HG02623 (cell line): ENCODE data around the gene PEBP1.

Source experiments
- ATAC-seq: cut with Tn5 transposase; IDR thresholded peaks from one replicate; pipeline ENCODE4 v1.9.1; 2021; ENCODE audit warnings: moderate library complexity; ENCODE audit not compliant: unreplicated experiment

PEBP1 gene

DNA sequence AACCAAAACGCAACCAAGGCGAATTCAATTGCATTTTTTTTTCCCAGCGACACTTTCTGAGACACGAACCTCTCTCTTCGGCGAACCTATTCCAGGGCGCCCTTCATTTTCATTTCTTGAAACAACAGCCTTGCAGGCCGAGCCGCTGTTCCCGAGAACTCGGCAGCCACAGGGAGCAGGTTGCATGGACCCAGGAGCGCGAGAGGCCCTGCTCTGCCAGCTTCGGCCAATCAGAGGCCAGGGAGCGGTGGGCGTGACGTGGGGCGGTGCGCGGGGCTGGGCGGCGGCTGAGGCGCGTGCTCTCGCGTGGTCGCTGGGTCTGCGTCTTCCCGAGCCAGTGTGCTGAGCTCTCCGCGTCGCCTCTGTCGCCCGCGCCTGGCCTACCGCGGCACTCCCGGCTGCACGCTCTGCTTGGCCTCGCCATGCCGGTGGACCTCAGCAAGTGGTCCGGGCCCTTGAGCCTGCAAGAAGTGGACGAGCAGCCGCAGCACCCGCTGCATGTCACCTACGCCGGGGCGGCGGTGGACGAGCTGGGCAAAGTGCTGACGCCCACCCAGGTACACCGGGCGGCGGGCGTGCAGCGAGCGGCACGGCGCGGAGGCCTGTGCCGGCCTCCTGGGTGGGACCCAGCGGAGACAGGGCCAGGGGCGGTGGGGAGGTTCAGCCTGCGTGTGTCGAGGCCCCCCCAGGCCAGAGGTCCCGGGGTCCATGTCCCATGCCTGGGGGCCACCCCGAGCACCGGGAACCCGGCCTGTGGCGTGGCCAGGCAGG, at the start of gene PEBP1:
PEBP1 (plus strand) TSS at position 337 of the 771 bp plus-strand sequence; CDS start at position 423, 86 bp downstream.
- peak; percentile 96 for ATAC-seq

DNA sequence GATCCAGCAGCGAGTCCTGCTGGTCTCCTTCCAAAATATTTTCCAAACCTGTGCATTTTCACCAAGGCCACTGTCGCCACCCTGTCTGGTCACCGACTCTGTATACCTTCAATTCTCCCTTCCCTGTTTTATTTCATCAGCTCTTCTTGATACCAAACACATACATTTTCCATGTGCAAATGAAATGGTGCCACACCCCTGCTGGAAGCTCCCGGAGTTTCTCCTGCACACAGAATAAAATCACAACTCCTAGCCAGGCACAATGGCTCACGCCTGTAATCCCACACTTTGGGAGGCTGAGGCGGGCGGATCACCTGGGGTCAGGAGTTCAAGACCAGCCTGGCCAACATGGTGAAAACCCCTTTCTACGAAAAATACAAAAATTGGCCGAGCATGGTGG, 46.1 kb upstream of the PEBP1 start:
- no peak for ATAC-seq

DNA sequence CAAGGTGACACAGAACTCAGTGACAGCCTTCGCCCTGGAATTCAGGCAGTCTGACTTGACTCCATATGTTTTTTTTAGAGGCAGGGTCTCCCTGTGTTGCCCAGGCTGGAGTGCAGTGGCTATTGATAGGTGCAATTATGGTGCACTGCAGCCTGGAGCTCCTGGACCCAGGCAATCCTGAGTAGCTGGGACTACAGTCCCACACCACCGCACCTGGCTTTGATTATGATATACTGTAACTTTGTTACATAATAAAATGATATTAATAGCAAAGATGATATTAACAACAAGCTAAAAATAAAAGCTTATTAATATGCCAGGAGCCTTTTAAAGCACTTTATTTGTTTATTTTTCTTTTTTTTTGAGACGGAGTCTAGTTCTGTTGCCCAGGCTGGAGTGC, 41.9 kb upstream of the PEBP1 start:
- no peak for ATAC-seq

DNA sequence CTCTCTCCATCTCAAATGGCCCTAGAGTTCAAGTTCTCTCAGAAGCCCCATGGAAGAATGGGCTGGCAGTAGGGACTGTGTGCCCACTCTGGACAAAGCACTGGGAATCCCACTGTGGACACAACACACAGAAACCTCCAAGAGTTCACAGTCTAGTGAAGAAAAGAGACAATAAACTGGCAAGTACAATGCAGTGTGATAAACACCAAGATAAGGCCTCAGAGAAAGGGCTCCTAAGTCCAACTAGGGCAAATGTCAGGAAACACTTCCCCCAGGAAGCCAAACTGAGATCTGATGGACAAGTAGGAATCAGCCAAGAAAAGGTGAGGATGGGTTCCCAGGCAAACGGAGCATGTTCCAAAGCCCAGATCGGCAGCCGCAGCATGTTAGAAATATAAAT, 37.5 kb upstream of the PEBP1 start:
- ATAC-seq = no peak

DNA sequence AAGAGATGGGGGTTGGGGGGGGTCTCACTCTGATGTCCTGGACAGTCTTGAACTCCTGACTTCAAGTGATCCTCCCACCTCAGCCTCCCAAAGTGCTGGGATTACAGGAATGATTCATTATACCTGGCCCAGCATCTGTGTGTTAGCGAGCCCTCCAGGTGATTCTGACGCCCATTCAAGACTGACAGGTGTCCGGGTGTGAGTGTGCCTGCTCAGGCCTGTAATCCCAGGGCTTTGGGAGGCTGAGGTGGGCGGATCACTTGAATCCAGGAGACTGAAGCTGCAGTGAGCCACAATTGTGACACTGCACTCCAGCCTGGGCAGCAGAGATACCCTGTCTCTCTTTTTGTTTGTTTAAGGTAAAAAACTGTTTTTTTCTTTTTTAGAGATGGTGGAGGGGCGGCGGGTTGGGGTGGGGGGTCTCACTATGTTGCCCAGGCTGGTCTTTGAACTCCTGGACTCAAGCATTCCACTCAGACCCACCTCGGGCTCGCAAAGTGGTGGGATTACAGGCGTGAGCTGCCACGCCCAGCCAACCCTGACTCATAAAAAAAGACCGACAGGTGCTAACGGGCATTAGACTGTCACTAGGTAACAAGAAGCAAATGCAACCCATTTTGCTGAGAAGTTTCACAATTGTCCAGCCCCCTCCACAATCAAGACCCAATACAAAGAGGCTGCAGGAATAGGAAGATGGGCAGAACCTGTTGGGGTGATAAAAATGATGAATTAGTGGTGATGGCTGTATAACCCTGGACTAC, 36.8 kb upstream of the PEBP1 start:
- no peak for ATAC-seq

DNA sequence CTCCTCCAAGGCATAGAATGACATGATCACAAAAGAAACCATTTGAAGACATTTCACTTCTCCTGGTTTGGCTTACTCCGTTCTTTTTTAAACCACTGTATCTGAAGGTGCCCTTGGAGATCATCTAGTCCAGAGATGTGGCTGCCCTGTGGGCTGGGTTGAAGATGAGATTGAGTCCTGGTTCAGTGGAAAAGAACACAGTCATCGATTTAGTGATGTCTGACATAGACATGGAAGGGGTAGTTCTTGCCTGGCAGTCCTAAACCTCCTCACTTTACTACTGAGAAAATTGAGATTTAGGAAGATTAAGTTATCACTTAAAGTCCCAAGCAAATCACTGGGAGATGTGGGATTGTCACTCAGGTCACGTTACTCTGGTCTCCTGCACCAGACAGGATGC, 34.9 kb upstream of the PEBP1 start:
- no peak for ATAC-seq

DNA sequence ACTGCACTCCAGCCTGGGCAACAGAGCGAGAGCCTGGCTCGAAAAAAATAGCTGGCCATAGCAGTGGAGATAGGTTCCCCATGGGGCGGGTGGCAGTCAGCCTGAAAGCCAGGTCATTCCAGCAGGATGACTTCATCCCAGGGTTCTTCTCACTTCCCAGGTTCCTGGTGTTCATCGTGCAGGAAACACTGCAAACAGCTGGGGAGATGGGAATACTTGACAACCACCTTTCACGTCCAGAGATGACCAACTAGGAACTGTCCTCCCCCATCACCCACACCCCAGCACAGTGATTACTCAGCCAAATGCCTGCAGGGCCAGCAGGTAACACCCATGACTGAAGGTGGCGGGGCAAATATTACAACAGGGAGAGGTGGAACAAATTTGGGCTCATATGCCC, 33.9 kb upstream of the PEBP1 start:
- ATAC-seq = no peak

DNA sequence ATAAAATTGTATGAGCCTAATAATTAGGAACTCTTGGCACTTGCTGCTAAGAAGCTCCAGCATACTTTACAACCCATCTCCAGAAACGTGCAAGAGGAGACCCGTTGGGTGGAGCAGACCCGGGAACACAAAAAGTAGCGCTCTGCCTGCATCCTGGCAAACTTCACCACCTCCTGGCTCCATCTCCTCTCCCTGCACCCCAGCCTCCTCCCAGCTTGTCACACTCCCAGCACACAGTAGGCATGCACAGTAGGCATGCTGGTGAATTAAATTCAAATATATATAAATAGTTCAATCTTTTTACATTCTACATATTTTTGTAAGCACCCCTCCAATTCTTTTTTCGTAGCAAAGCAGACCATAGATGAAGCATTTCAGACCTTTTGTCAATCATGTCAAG, 33.3 kb upstream of the PEBP1 start:
- ATAC-seq = no peak

DNA sequence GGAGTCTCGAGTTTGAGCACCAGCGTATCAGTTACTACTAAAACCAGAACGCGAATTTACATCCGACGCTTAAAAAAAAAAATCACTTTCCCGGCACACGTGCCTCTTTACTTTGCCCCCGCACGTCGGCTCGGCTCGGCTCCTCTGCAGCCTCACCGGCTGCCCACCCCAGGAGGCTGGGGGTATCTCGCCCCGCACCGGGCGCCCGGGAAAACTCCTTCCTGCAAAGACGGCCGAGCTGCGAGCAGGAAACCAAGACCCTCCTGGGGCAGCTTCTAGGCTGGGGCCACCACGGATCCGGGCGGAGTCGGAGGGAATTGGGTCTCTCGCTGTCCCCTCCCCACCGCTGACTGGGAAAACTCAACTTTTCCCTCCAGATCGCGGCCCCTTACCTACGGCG, 32.7 kb upstream of the PEBP1 start:
- no peak for ATAC-seq

DNA sequence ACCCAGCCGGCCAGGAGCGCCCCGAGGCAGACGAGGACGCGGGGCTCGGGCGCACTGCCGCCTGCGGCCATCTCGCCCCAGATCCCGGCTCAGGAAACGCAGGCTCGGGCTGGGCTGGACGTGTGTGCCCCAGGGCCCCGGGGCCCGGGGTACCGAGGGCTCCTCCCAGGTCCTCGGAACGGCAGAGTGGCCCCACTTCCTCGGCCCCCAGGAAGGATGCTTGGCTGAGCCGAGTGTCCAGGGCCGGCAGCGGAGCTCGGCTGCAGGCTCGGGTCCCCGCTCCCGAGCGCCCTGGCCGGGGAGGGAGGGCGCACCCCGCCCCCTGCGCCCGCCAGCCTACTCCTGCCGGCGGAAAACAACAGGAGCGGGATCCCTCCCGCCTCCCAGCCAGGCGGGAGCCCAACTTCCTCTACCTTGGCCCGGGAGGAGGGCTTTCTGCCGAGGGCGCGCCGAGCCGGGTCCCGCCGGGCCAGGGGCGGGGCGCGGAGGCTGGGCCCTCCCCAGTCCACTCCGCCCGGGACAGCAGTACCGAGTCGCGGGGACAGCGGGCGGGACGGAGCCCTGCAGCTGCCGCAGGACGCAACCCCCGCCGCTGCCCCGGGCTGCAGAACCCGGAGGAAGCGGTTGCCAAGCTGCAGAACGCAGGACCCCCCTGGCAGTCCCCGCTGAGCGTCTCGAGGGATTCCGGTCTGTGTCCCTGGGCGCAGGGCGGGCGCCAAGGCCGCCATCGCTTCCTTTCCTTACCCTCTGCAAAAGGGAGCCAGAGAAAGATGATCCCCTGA, 32.1 kb upstream of the PEBP1 start, which contains the start of gene VSIG10:
VSIG10 (minus strand) TSS at position 411 of the 782 bp plus-strand sequence; CDS start at position 71, 340 bp downstream.
- ATAC-seq = no peak

DNA sequence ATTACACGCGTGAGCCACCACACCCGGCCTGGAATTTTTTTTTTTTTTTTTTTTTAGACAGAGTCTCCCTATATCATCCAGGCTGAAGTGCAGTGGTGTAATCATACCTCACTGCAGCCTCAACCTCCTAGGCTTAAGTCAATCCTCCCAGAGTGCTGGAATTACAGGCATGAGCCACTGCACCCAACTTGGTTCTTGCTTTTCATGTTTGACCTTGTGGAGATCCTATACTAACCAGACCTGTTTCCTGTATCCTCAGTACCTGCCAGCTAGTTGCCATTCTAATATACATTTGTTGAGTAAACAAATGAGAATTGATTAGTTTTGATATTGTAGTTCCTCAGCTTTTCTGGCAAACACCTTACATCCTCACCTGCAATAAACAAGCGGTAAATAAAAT, 28.9 kb upstream of the PEBP1 start:
- ATAC-seq = no peak

DNA sequence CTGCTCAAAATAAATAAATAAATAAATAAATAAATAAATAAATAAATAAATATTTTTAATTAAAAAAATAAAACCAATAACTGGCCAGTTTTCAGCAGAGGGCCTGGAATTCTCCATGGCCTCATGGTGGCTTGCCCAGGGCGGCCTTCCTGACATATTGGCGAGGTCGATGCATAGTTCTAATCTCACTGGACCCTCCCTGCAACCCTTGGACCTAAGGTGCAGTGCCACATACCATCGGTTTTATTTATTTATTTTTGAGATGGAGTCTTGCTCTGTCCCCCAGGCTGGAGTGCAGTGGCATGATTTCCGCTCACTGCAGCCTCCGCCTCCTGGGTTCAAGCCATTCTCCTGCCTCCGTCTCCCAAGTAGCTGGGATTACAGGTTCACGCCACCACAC, 28.2 kb upstream of the PEBP1 start:
- no peak for ATAC-seq

DNA sequence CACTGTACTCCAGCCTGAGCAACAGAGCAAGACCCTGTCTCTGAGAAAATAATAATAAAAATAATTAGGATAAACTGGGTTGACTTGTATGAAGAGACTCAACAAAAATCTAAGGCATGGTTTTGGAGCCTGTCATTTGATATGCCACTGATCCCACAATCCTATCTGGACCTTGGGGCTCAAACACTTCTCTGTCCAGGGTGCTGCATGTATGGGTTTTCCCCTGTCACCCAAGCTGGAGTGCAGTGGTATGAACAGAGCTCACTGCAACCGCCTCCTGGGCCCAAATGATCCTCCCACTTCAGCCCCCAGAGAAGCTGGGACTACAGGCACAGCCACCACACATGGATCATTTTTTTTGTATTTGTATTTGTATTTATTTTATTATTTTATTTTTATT, 26.8 kb upstream of the PEBP1 start:
- no peak for ATAC-seq

DNA sequence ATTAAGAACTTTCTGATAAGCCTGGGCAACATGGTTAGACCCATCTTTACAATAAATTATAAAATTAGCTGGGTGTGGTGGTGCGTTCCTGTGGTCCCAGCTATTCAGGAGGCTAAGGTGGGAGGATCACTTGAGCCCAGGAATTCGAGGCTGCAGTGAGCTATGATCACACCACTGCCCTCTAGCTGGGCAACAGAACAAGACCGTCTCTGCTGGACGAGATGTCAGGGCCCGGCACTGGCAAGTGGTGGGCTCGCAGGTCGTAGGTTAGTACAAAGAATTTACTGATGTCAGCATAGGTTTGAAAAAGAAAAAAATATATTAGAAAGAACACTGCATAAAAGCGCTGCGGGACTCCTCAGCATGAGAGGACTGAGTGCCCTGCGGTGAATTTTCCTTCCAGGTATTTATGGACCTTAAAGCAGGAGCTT, 16.5 kb upstream of the PEBP1 start:
- ATAC-seq = no peak

DNA sequence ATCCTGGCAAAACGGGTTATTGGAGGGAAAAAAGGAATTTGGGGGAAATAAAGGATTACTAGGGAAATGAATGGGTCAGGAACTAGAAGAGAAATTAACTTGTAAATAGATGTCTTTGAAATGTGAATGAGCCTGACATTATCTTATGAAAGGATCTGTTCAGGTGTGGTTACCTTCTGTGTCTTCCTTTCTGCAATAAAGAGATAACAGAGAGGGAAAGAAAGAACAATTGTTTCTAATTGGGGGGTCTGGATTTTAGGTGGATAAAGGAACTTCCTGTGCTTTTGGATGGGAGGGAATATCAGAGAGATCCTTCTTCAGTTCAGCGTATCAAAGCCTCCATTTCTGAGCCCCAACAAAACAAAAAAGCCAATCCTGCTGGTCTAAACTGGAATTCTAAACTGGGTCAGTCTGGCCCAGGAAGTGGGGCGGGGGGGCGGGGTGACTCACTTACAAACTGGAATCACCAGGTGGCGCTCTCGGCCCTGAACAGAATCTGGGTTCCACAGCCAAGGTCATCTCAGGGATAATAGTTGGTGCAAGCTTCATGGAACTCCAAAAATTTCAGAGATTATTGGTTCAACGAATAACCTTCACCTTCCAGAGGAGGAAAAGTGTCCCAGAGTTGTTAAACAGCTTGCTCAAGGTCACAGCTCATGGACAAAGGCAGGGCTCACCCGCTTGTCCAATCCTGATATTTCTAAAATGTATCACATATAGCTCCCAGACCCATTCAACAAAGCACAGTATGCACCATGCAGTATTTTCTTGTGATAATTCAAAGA, 15.2 kb upstream of the PEBP1 start:
- no peak for ATAC-seq

DNA sequence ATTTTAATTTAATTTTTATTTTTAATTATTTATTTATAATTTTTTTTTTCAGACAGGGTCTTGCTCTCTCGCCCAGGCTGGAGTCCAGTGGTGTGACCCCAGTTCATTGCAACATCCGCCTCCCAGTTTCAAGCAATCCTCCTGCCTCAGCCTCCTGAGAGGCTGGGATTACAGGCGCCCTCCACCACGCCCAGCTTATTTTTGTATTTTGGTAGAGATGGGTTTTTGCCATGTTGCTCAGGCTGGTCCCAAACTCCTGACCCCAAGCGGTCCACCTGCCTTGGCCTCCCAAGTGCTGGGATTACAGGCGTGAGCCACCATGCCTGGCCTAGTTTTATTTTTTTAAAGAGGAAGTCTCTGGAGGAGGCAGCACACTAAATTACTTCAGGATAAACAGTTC, 13.7 kb upstream of the PEBP1 start:
- ATAC-seq = no peak

DNA sequence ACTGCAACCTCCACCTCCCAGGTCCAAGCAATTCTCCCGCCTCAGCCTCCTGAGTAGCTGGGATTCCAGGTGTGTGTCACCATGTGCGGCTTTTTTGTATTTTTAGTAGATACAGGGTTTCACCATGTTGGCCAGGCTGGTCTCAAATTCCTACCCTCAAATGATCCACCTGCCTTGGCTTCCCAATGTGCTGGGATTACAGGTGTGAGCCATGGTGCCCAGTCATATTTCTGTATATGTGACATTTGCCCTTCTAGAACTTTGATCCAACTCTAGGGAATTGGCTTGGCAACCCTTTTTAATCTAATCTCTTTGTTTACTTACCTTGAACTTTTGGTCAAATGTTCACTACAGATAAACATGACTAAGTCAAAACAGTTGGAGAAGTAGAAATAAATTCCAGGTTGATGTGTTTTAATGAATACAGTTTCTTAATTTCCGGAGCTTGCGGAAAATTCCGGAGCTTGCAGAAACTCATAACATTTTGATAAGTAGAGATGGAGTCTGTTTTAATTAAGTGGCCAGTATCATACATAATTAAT, 11.5 kb upstream of the PEBP1 start:
- ATAC-seq = no peak

DNA sequence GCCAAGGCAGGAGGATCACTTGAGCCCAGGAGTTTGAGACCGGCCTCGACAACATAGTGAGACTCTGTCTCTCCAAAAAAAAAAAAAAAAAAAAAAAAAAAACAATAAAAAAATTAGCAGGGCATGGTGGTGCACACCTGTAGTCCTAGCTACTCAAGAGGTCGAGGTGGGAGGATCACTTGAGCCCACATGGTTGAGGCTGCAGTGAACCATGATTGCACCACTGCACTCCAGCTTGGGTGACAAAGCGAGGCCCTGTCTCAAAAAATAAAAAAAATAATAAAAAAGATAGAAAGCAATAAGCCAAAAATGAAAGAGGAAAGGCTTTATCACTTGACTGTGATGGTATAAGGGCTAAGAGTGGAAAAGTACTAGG, 10.2 kb upstream of the PEBP1 start:
- no peak for ATAC-seq

DNA sequence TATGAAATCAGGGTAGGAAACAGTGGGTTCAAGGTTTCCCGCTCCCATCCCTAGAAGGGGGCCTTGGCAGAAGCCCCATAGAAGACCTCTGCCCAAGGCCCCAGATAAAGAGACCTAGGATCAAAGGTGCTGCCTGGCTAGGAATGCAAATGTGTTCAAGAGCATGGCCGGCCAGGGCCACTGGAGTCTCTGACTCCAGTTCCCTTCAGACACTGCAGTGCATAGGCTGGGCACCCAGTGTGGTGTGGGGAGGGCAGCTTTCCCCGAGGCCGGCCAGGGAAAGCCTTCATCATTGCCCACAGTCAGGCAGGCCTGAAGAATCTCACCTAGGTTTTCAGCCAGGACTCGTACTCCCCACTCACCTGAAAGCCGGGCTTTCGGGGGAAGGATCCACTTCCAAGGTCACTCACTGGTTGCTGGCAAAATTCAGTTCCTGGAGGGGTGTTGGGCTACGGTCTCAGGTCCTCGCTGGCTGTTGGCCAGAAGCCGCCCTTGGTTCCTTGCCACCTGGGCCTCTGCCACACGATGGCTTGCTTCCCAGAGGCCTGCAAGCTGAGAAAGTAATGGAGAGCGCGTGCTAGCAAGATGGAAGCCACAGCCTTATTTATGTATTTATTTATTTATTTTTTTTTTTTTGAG, 9.7 kb upstream of the PEBP1 start:
- no peak for ATAC-seq

DNA sequence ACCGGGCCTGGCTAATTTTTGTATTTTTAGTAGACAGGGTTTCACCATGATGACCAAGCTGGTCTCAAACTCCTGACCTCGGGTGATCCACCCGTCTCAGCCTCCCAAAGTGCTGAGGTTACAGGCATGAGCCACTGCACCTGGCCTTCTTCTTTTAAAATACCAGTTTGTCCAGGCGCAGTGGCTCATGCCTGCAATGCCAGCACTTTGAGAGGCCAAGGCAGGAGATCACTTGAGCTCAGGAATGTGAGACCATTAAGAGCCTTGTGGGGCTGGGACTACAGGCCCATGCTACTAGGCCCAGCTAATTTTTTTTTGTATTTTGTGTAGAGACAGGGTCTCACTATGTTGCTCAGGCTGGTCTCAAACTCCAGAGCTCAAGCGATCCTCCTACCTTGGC, 8.1 kb upstream of the PEBP1 start:
- no peak for ATAC-seq
